A549 treated with DMSO at 1 μM for 4 hours (cell line): ENCODE measurements around the gene FAM180A. TPM values are rescaled to one million over a fixed set of nuclear protein-coding genes. Genes with fewer than 3 reads are reported as not detected.

Experiments used
- total RNA-seq: library from RNA; stranded (reverse); fragments of 200-300 nt; extraction: Qiagen RNA extraction; gene quantifications from 5 replicates; pipeline ENCODE4 v1.2.3, GENCODE V29; 2022; ENCODE audit warnings: low read depth

Gene FAM180A
- total RNA-seq = 0.05 to 0.31 TPM (median 0.08 TPM) in 3 of 5 replicates, not detected in the others

DNA sequence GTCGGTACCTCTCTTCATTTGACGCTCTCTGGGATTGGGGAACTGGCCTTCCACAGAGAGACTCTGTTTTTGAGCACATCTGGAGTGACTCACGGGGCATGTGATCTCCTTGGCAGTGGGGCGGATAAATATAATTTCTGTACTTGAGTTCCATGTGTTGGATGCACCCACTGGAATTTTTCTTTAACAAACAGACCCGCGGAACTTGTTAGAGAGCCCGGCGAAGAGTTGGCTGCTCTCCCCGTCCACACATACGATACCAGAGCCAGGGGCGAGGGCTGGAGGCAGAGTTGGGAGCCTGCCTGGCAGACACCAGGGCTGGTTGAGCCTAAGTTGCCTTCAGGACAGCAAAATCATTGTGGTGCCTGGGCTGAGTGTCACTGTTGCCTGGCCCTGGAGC lies at the start of gene FAM180A:
FAM180A (minus strand) TSS at position 44 of the 400 bp plus-strand sequence. CDS start 233 bp downstream, outside the sequence.

GRCh38 chr7:135728136-135728669 lies 20.4 kb downstream of the FAM180A start, which contains the start of gene SLC13A4:
TSS of gene SLC13A4 (minus strand) at chr7:135728186. CDS start at chr7:135727496, 690 bp downstream.

Other genes starting within 250 kb of the FAM180A start
- gene CNOT4, start 238.7 kb downstream of the FAM180A start, total RNA-seq = 11.0 to 14.5 TPM (median 11.9 TPM) in 5 replicates
- 49.3 to 62.2 TPM (median 56.9 TPM) in 5 replicates for gene NUP205, start 190.9 kb downstream of the FAM180A start, total RNA-seq
- 29.1 to 41.7 TPM (median 32.5 TPM) in 5 replicates for gene STMP1, start 86.3 kb downstream of the FAM180A start, total RNA-seq
- not detected in 5 replicates for gene SLC13A4, start 20.6 kb downstream of the FAM180A start, total RNA-seq
- 109 to 142 TPM (median 129 TPM) in 5 replicates for gene MTPN, start 228.5 kb upstream of the FAM180A start, total RNA-seq